Measurements from ENCODE around the gene EXOC7.

The EXOC7 gene

DNA sequence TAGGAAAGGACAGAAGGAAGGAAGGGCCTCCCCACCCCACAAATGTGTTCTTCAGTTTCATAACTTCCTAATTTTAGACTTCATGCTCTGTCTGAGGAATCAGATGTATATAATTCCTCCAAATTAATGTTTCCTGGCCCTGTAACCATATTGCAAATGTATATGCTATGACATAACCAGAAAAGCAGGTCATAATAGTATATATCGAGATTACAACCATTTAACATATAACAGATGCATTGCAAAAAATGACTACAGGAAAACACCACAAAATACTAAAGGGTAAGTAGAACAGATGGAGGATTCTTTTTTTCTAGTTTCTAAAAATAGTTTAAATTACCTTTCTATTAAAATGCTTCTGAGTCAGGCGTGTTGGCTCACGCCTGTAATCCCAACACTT is 3.1 kb upstream of the EXOC7 start:
- no peak overlapping the region for H3K27ac ChIP-seq
- TF ChIP-seq ZFX (IDR thresholded peaks at IDR 0.05; ENCODE audit: borderline replicate concordance) = no peak
- TF ChIP-seq, protein P1, sequence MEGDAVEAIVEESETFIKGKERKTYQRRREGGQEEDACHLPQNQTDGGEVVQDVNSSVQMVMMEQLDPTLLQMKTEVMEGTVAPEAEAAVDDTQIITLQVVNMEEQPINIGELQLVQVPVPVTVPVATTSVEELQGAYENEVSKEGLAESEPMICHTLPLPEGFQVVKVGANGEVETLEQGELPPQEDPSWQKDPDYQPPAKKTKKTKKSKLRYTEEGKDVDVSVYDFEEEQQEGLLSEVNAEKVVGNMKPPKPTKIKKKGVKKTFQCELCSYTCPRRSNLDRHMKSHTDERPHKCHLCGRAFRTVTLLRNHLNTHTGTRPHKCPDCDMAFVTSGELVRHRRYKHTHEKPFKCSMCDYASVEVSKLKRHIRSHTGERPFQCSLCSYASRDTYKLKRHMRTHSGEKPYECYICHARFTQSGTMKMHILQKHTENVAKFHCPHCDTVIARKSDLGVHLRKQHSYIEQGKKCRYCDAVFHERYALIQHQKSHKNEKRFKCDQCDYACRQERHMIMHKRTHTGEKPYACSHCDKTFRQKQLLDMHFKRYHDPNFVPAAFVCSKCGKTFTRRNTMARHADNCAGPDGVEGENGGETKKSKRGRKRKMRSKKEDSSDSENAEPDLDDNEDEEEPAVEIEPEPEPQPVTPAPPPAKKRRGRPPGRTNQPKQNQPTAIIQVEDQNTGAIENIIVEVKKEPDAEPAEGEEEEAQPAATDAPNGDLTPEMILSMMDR (IDR thresholded peaks at IDR 0.05) = no peak

DNA sequence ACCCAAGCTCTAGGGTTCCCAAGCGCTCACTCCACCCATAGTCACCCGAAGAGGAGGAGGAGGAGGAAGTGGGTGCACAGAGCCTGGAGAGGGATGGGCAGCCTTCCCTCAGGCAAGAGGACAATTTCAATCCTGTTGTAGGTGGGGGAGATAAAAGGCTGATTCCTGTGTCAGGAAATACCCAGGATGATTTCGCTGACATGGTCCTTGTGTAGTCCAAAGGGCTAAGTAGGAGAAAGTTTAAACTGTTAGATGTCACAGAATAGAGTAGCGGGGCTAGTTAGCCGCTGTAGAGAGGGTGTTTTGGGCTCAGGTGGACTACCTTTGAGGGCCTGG is 1.3 kb upstream of the EXOC7 start:
- peak overlapping the region; percentile 83; the same call in 1 of the 2 replicates for H3K27ac ChIP-seq
- no peak for TF ChIP-seq ZFX (IDR thresholded peaks at IDR 0.05; ENCODE audit: borderline replicate concordance)
- TF ChIP-seq, protein P1 (IDR thresholded peaks at IDR 0.05) = no peak

DNA sequence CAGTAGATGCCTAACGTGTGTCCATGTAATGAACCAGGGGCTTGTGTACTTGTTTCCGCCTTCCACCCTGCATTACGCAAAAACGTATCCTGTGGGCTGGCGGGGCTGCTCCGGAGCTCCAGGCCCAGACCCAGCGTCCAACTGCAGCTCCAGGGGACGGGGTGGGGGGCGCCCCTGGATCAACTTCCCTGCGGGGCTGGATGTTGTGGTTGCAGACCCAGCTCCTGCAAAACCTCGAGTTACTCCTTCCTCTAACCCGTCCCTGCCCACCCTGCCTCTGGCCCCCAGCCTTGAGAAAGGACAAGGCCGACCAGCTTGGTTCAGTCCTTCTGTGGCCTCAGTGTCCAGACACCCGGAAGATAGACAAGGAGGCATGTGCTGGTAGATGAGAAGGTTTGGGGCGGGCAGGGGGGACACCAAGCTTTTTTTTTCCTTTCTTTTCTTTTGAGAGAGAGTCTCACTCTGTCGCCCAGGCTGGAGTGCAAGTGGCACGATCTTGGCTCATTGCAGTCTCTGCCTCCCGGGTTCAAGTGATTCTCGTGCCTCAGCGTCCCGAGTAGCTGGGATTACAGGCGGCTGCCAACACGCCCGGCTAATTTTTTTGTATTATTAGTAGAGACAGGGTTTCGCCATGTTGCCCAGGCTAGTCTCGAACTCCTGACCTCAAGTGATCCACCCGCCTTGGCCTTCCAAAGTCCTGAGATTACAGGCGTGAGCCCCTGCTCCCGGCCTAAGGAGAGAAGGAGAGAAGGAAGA is 731 bp upstream of the EXOC7 start:
- peak overlapping the region; percentile 83 for H3K27ac ChIP-seq
- no peak for TF ChIP-seq ZFX (IDR thresholded peaks at IDR 0.05; ENCODE audit: borderline replicate concordance)

DNA sequence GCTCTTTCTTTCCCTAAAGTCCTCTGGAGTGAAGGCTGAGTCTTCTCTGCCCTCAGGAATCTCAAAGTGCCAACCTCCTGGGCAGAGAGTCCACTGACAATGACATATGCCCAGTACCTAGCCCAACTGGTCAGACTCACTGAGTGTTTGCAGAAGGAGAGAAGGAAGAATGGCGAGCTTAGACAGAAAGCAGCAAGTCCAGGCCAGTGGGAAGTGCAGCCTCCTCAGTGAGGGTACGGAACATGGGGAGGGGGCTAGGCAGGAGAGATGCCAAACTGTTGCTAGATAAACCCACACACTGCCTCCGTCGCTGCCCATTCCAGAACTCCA is 678 bp downstream of the EXOC7 start:
- peak overlapping the region; percentile 83 for H3K27ac ChIP-seq
- TF ChIP-seq, protein P1 (IDR thresholded peaks at IDR 0.05) = no peak
- no peak for TF ChIP-seq ZFX (IDR thresholded peaks at IDR 0.05; ENCODE audit: borderline replicate concordance)

DNA sequence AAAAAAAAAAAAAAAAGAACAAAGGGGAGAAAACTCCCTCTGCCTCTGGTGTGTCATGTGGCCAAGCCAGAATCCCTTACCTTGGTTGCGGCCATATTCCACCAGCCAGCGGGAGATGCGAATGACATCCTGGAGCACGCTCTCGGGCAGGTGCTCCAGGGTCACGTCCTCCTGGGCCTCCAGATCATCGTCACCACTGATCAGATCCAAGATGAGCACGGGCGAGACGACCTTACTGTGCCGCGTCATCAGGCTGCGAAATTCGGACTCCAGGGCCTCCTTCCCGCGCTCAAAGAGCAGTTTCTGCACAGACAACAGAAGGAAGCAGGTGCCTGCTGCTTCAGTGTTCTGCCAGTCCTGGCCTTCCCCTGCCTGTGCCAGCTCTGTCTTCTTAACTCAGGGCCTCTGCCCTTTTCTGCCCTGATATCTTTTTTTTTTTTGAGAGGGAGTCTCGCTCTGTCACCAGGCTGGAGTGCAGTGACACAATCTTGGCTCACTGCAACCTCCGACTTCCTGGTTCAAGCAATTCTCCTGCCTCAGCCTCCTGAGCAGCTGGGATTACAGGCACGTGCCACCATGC is 5.8 kb downstream of the EXOC7 start:
- H3K27ac ChIP-seq = no peak overlapping the region
- TF ChIP-seq ZFX (IDR thresholded peaks at IDR 0.05; ENCODE audit: borderline replicate concordance) = no peak
- TF ChIP-seq, protein P1 (IDR thresholded peaks at IDR 0.05) = no peak

DNA sequence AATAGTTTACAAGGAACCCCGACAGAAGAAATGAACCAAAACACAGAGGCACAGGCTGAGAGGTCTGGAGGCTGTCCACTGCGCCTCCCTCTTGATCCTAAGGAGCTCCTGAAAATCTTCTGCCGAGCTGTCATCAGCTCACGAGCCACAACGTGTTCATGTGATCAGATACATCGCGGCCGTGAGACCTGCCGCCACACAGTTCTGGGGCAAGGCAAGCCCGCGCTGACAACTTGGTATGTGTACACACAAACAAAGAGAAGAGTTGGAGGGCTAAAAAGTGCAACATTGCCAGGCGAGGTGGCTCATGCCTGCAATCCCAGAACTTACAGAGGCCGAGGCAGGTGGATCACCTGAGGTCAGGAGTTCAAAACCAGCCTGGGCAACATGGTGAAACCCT is 7.6 kb downstream of the EXOC7 start:
- TF ChIP-seq ZFX (IDR thresholded peaks at IDR 0.05; ENCODE audit: borderline replicate concordance) = no peak
- TF ChIP-seq, protein P1 (IDR thresholded peaks at IDR 0.05) = no peak
- no peak overlapping the region for H3K27ac ChIP-seq

DNA sequence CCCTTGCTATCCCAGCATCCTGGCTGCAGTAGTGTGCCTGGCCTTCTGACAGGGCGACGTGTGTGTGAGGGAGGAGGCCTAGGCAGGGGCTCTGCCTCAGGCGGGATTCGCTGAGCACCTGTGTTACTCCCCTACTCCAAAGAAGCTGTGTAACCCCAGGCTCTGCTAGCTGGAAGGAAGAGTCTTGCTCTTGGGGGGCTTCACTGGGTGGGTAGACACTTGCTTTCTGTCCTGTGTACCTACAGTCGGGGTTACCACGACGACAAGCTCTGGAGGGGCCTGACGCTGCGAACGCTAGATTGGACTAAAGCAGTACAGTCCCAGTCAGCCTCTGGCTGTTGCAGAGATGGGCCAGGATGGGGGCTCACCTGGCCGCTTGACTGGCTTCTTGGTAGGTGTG is 9.5 kb downstream of the EXOC7 start:
- no peak for TF ChIP-seq ZFX (IDR thresholded peaks at IDR 0.05; ENCODE audit: borderline replicate concordance)
- TF ChIP-seq, protein P1 (IDR thresholded peaks at IDR 0.05) = no peak
- H3K27ac ChIP-seq = no peak overlapping the region

Data from 22Rv1 (cell line).